ENCODE results near the gene ERVV-1. TPM values are rescaled to one million over a fixed set of nuclear protein-coding genes. Genes with fewer than 3 reads are reported as not detected.
"Not testable (repeated sequence)": the region's sequence is repeated elsewhere in the genome, so short reads cannot be mapped to it uniquely, and the experiment has no call there.

ERVV-1 gene
- polyA plus RNA-seq, 1 donor (not counting 4 experiments of a cell fraction or from before 2014, with no cell fraction given), result not detected

GRCh38 chr19:52981329-52981728, 32.4 kb upstream of the ERVV-1 start:
- FAIRE-seq (no peak), DNase-seq (ENCODE audit: low read depth, low spot score) (no peak)
- Histone ChIP-seq H3K27ac (ENCODE audit: control insufficient read depth, insufficient read depth, low read length) (no peak overlapping the region), H3K36me3 (ENCODE audit: control insufficient read depth in 2 of 2, extremely low read depth in 1 of 2, insufficient read depth in 2 of 2, low read length in 2 of 2) (peaks cover 0 to 7% of the 10 kb centered on the region in 2 experiments), H3K9ac (ENCODE audit: control insufficient read depth, extremely low read depth, insufficient read depth, low read length) (no peak overlapping the region), H3K79me2 (ENCODE audit: control insufficient read depth, insufficient read depth, low read length) (no peaks in the 10 kb centered on the region), H3K4me1 (ENCODE audit: control insufficient read depth, extremely low read depth, insufficient read depth, low read length) (no peaks in the 10 kb centered on the region), H2AFZ (ENCODE audit: control insufficient read depth, low read length) (no peak overlapping the region), H4K20me1 (ENCODE audit: control insufficient read depth, extremely low read depth, insufficient read depth, low read length) (no peaks in the 10 kb centered on the region), H3K4me2 (ENCODE audit: control insufficient read depth, extremely low read depth, insufficient read depth, low read depth, low read length) (no peak overlapping the region), H3K9me1 (ENCODE audit: control insufficient read depth, extremely low read depth, insufficient read depth, low read length) (no peaks in the 10 kb centered on the region), H3K27me3 (ENCODE audit: control insufficient read depth, extremely low read depth, insufficient read depth, low read length) (no peaks in the 10 kb centered on the region), H3K9me3 (ENCODE audit: control insufficient read depth, low read depth, low read length) (peaks cover 7% of the 10 kb centered on the region), H3K4me3 (ENCODE audit: control insufficient read depth in 2 of 3, extremely low read depth in 1 of 3, insufficient read depth in 2 of 3, low read depth in 1 of 3, low read length in 3 of 3) (no peak overlapping the region)
- dilution Hi-C loops (cut with MboI; ENCODE audit: extremely low pct_ligation_motif_present, low sequenced_read_pairs), result no loop called here
- no peak for TF ChIP-seq EZH2 (IDR thresholded peaks at IDR 0.05; ENCODE audit: low read length)
- TF ChIP-seq, protein P1, sequence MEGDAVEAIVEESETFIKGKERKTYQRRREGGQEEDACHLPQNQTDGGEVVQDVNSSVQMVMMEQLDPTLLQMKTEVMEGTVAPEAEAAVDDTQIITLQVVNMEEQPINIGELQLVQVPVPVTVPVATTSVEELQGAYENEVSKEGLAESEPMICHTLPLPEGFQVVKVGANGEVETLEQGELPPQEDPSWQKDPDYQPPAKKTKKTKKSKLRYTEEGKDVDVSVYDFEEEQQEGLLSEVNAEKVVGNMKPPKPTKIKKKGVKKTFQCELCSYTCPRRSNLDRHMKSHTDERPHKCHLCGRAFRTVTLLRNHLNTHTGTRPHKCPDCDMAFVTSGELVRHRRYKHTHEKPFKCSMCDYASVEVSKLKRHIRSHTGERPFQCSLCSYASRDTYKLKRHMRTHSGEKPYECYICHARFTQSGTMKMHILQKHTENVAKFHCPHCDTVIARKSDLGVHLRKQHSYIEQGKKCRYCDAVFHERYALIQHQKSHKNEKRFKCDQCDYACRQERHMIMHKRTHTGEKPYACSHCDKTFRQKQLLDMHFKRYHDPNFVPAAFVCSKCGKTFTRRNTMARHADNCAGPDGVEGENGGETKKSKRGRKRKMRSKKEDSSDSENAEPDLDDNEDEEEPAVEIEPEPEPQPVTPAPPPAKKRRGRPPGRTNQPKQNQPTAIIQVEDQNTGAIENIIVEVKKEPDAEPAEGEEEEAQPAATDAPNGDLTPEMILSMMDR (optimal IDR thresholded peaks at IDR 0.05 in 1 of 3, IDR thresholded peaks at IDR 0.05 in 1 of 3, conservative IDR thresholded peaks at IDR 0.05 in 1 of 3; ENCODE audit: extremely low read depth in 1 of 3, insufficient read depth in 2 of 3, low read length in 3 of 3), result no peak

GRCh38 chr19:52983167-52983566, 30.6 kb upstream of the ERVV-1 start:
- H2AFZ ChIP-seq (ENCODE audit: control insufficient read depth, low read length); H3K9me1 ChIP-seq (ENCODE audit: control insufficient read depth, extremely low read depth, insufficient read depth, low read length); H3K4me3 ChIP-seq (ENCODE audit: control insufficient read depth in 2 of 3, extremely low read depth in 1 of 3, insufficient read depth in 2 of 3, low read depth in 1 of 3, low read length in 3 of 3); dilution Hi-C loops (cut with MboI; ENCODE audit: extremely low pct_ligation_motif_present, low sequenced_read_pairs); DNase-seq (ENCODE audit: low read depth, low spot score); H3K27ac ChIP-seq (ENCODE audit: control insufficient read depth, insufficient read depth, low read length); H4K20me1 ChIP-seq (ENCODE audit: control insufficient read depth, extremely low read depth, insufficient read depth, low read length); H3K9ac ChIP-seq (ENCODE audit: control insufficient read depth, extremely low read depth, insufficient read depth, low read length); H3K4me1 ChIP-seq (ENCODE audit: control insufficient read depth, extremely low read depth, insufficient read depth, low read length); H3K27me3 ChIP-seq (ENCODE audit: control insufficient read depth, extremely low read depth, insufficient read depth, low read length); FAIRE-seq; H3K4me2 ChIP-seq (ENCODE audit: control insufficient read depth, extremely low read depth, insufficient read depth, low read depth, low read length); H3K79me2 ChIP-seq (ENCODE audit: control insufficient read depth, insufficient read depth, low read length); H3K36me3 ChIP-seq (ENCODE audit: control insufficient read depth in 2 of 2, extremely low read depth in 1 of 2, insufficient read depth in 2 of 2, low read length in 2 of 2): not testable (repeated sequence)
- peaks cover 13% of the 10 kb centered on the region for H3K9me3 ChIP-seq (ENCODE audit: control insufficient read depth, low read depth, low read length)

- Histone ChIP-seq H4K20me1 (ENCODE audit: control insufficient read depth, extremely low read depth, insufficient read depth, low read length) (no peaks in the 10 kb centered on the region), H3K27me3 (ENCODE audit: control insufficient read depth, extremely low read depth, insufficient read depth, low read length) (no peaks in the 10 kb centered on the region), H3K36me3 (ENCODE audit: control insufficient read depth in 2 of 2, extremely low read depth in 1 of 2, insufficient read depth in 2 of 2, low read length in 2 of 2) (peaks cover 0 to 7% of the 10 kb centered on the region in 2 experiments), H2AFZ (ENCODE audit: control insufficient read depth, low read length) (no peak overlapping the region), H3K4me1 (ENCODE audit: control insufficient read depth, extremely low read depth, insufficient read depth, low read length) (peaks cover 10% of the 10 kb centered on the region), H3K9me1 (ENCODE audit: control insufficient read depth, extremely low read depth, insufficient read depth, low read length) (no peaks in the 10 kb centered on the region), H3K79me2 (ENCODE audit: control insufficient read depth, insufficient read depth, low read length) (no peaks in the 10 kb centered on the region), H3K4me3 (ENCODE audit: control insufficient read depth in 2 of 3, extremely low read depth in 1 of 3, insufficient read depth in 2 of 3, low read depth in 1 of 3, low read length in 3 of 3) (no peak overlapping the region), H3K4me2 (ENCODE audit: control insufficient read depth, extremely low read depth, insufficient read depth, low read depth, low read length) (no peak overlapping the region), H3K27ac (ENCODE audit: control insufficient read depth, insufficient read depth, low read length) (no peak overlapping the region), H3K9ac (ENCODE audit: control insufficient read depth, extremely low read depth, insufficient read depth, low read length) (no peak overlapping the region), H3K9me3 (ENCODE audit: control insufficient read depth, low read depth, low read length) (peaks cover 13% of the 10 kb centered on the region)
- FAIRE-seq (no peak), DNase-seq (ENCODE audit: low read depth, low spot score) (no peak)
- dilution Hi-C loops (cut with MboI; ENCODE audit: extremely low pct_ligation_motif_present, low sequenced_read_pairs), result no loop called here
- TF ChIP-seq, protein P1 (optimal IDR thresholded peaks at IDR 0.05 in 1 of 3, IDR thresholded peaks at IDR 0.05 in 1 of 3, conservative IDR thresholded peaks at IDR 0.05 in 1 of 3; ENCODE audit: extremely low read depth in 1 of 3, insufficient read depth in 2 of 3, low read length in 3 of 3), result no peak
- no peak for TF ChIP-seq EZH2 (IDR thresholded peaks at IDR 0.05; ENCODE audit: low read length)
Observed at GRCh38 chr19:52987221-52987620, 26.5 kb upstream of the ERVV-1 start.

Data from keratinocyte (primary cell).